ENCODE data around the gene ZNF653.
A peak's percentile ranks its signal among the peaks of the same experiment; 100 is the strongest.

ZNF653 gene

DNA sequence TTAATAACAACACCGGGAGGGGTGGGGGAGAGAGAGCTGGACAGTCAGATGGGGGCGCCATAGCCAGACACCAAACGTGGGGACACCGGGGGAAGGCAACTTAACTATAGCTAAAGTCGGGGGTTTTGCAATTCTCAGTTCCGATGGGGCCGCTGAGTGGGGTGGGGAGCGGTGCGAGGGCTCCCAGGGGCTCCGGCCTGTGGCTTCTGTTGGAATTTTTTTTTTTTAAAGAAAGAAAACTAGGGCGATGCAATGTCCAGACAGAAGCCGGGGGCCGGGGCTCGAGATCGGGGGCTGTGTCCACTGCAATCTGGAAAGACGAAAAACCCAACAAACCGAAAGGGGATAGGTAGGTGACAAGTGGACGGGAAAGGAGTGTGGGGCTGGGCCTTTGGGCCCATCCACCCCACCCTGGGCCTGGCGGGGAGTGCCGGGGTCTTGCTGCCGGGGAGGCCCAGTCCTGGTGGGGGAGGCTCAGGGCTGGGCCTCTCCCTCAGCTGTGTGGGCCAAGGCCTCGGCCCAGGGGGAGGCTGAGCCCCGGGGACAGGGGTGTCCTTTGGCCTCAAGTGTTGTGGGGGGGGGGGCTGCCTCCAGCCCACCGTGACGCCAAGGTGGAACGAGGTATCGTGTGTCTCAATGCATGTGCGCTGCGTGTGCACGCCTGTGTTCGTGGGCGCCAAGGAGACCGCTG lies 52.9 kb downstream of the ZNF653 start:
- Histone ChIP-seq H3K4me1 (ENCODE audit: control insufficient read depth, insufficient read depth, low read depth, low read length) (peaks cover 11% of the 10 kb centered on the region), H3K27ac (ENCODE audit: low read length, poor library complexity, severe bottlenecking) (no peak overlapping the region), H3K18ac (ENCODE audit: low read depth in 1 of 2, low read length in 2 of 2) (peak overlapping the region in 1 of 2 experiments; percentile 4), H4K8ac (ENCODE audit: low read length) (peak overlapping the region; percentile 45), H3K4me3 (ENCODE audit: insufficient read depth in 1 of 2, low read depth in 1 of 2, low read length in 2 of 2) (no peak overlapping the region), H3K4me2 (ENCODE audit: low read length, poor library complexity, severe bottlenecking) (no peak overlapping the region), H2BK120ac (ENCODE audit: low read depth, low read length) (no peak overlapping the region), H3K9me3 (ENCODE audit: control insufficient read depth, low read length) (no peaks in the 10 kb centered on the region), H2BK12ac (ENCODE audit: low read length in 2 of 2) (no peak overlapping the region), H3K14ac (ENCODE audit: low read length in 2 of 2) (no peak overlapping the region), H3K9ac (ENCODE audit: low read length) (no peak overlapping the region), H2BK5ac (ENCODE audit: low read depth, low read length, poor library complexity, severe bottlenecking) (no peak overlapping the region), H3K27me3 (ENCODE audit: control insufficient read depth in 1 of 2, insufficient read depth in 1 of 2, low read length in 2 of 2) (peaks cover 0 to 7% of the 10 kb centered on the region in 2 experiments), H3K4ac (ENCODE audit: low read depth in 1 of 2, low read length in 2 of 2) (peak overlapping the region in 1 of 2 experiments; percentile 39), H2AK5ac (ENCODE audit: low read length, severe bottlenecking) (no peak overlapping the region), H4K91ac (ENCODE audit: low read length) (peak overlapping the region; percentile 39), H3K79me1 (replicated peaks; ENCODE audit: low read length, poor library complexity, severe bottlenecking) (peaks cover 4% of the 10 kb centered on the region), H2AFZ (ENCODE audit: low read depth, low read length) (peak overlapping the region; percentile 19), H3K23ac (ENCODE audit: low read length in 2 of 2) (no peak overlapping the region), H3K36me3 (ENCODE audit: control insufficient read depth in 1 of 2, insufficient read depth in 2 of 2, low read depth in 1 of 2, low read length in 2 of 2) (peaks cover 20 to 37% of the 10 kb centered on the region in 2 experiments), H2BK15ac (ENCODE audit: low read depth, poor library complexity, severe bottlenecking) (peak overlapping the region; percentile 57)
- DNase-seq, result no peak
- 86% methylated on average over 32 of the region's 33 CpGs for whole genome bisulfite sequencing

DNA sequence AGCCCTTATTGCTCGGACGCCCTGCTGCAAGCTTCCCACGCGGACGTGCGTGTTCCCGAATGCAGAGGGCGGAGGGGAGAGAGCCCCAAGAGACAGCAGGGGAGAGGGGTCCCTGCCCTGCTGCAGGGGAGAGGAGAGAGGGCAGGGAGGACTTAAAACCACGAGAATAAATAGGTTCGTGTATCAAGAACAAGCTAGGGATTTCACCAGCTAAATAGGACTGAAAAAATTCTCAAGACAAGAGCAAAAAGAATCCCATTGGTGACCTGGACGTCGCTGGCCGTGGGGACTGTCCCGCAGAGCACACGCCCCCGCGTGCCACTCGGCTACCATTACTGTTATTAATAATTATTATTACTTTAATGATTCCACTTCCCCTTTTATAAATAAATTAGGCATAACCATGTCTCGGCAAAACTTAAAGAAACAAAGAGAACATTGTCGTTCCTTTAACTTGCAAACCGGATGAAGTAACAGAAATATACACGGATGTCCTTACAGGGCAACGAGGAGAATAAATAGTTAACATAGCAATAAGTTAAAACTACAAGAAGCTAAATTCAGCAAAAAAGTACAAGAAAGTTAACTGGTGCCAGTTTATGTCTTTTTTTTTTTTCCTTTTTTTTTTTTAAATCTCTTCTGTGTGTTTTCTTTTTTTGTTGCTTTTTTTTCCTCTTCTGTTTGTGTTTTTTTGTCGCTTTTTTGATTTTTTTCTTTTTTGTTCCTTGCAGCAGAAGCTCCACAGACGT lies 53.6 kb downstream of the ZNF653 start:
- no peak overlapping the region for H4K8ac ChIP-seq (ENCODE audit: low read length)
- no peak overlapping the region for H4K91ac ChIP-seq (ENCODE audit: low read length)
- peaks cover 8% of the 10 kb centered on the region for H3K4me1 ChIP-seq (ENCODE audit: control insufficient read depth, insufficient read depth, low read depth, low read length)
- H3K4me2 ChIP-seq (ENCODE audit: low read length, poor library complexity, severe bottlenecking), result no peak overlapping the region
- no peak overlapping the region for H3K18ac ChIP-seq (ENCODE audit: low read depth in 1 of 2, low read length in 2 of 2)
- no peaks in the 10 kb centered on the region for H3K27me3 ChIP-seq (ENCODE audit: control insufficient read depth in 1 of 2, insufficient read depth in 1 of 2, low read length in 2 of 2)
- H2AK5ac ChIP-seq (ENCODE audit: low read length, severe bottlenecking), result no peak overlapping the region
- H2BK12ac ChIP-seq (ENCODE audit: low read length in 2 of 2), result no peak overlapping the region
- no peak for DNase-seq
- H3K4ac ChIP-seq (ENCODE audit: low read depth in 1 of 2, low read length in 2 of 2), result no peak overlapping the region
- WGBS, result 59% methylated on average over 16 of the region's 25 CpGs
- peak overlapping the region in 1 of 2 experiments; percentile 41 for H3K4me3 ChIP-seq (ENCODE audit: insufficient read depth in 1 of 2, low read depth in 1 of 2, low read length in 2 of 2)
- H3K9me3 ChIP-seq (ENCODE audit: control insufficient read depth, low read length), result no peaks in the 10 kb centered on the region
- H3K36me3 ChIP-seq (ENCODE audit: control insufficient read depth in 1 of 2, insufficient read depth in 2 of 2, low read depth in 1 of 2, low read length in 2 of 2), result peaks cover 26 to 44% of the 10 kb centered on the region in 2 experiments
- no peak overlapping the region for H2BK5ac ChIP-seq (ENCODE audit: low read depth, low read length, poor library complexity, severe bottlenecking)
- no peak overlapping the region for H2BK15ac ChIP-seq (ENCODE audit: low read depth, poor library complexity, severe bottlenecking)
- peak overlapping the region; percentile 45 for H3K9ac ChIP-seq (ENCODE audit: low read length)
- H2AFZ ChIP-seq (ENCODE audit: low read depth, low read length), result no peak overlapping the region
- no peak overlapping the region for H3K23ac ChIP-seq (ENCODE audit: low read length in 2 of 2)
- H3K14ac ChIP-seq (ENCODE audit: low read length in 2 of 2), result no peak overlapping the region
- H3K27ac ChIP-seq (ENCODE audit: low read length, poor library complexity, severe bottlenecking), result no peak overlapping the region
- no peak overlapping the region for H2BK120ac ChIP-seq (ENCODE audit: low read depth, low read length)
- peaks cover 5% of the 10 kb centered on the region for H3K79me1 ChIP-seq (replicated peaks; ENCODE audit: low read length, poor library complexity, severe bottlenecking)

DNA sequence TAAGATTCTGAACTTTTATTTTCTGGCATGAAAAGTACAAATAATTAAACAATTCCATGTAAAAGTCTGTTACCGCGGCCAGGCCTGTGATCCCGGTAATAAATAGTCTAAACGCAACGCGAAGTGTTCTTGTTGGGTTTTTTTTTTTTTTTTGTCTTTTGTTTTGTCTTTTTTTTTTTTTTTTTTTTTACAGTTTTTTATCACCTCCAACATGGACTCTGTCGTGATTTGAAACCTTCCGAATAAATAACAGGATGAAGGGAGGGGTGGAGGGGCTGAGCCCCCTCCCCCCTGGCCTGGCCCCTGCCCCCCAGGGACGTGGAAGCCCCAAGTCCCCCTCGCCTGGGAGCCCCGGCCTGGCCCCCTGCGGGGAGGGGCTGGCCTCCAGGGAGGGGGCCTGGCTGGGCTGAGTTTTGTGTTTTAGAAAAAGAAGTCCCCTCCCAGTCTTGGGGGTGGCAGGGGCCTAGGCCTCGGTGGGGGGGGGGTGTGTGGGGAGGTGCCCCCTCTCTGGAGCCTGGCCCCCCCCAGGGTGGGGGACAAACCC lies 54.2 kb downstream of the ZNF653 start:
- no peak overlapping the region for H3K18ac ChIP-seq (ENCODE audit: low read depth in 1 of 2, low read length in 2 of 2)
- no peak overlapping the region for H2AK5ac ChIP-seq (ENCODE audit: low read length, severe bottlenecking)
- no peak overlapping the region for H3K4ac ChIP-seq (ENCODE audit: low read depth in 1 of 2, low read length in 2 of 2)
- H2AFZ ChIP-seq (ENCODE audit: low read depth, low read length), result no peak overlapping the region
- no peak overlapping the region for H3K14ac ChIP-seq (ENCODE audit: low read length in 2 of 2)
- no peak overlapping the region for H4K8ac ChIP-seq (ENCODE audit: low read length)
- DNase-seq, result no peak
- no peak overlapping the region for H2BK15ac ChIP-seq (ENCODE audit: low read depth, poor library complexity, severe bottlenecking)
- no peak overlapping the region for H4K91ac ChIP-seq (ENCODE audit: low read length)
- no peak overlapping the region for H2BK12ac ChIP-seq (ENCODE audit: low read length in 2 of 2)
- H2BK5ac ChIP-seq (ENCODE audit: low read depth, low read length, poor library complexity, severe bottlenecking), result no peak overlapping the region
- no peak overlapping the region for H2BK120ac ChIP-seq (ENCODE audit: low read depth, low read length)
- WGBS, result 58% methylated on average over 6 of the region's 13 CpGs
- peaks cover 8% of the 10 kb centered on the region for H3K79me1 ChIP-seq (replicated peaks; ENCODE audit: low read length, poor library complexity, severe bottlenecking)
- no peaks in the 10 kb centered on the region for H3K27me3 ChIP-seq (ENCODE audit: control insufficient read depth in 1 of 2, insufficient read depth in 1 of 2, low read length in 2 of 2)
- H3K9me3 ChIP-seq (ENCODE audit: control insufficient read depth, low read length), result no peaks in the 10 kb centered on the region
- no peak overlapping the region for H3K4me3 ChIP-seq (ENCODE audit: insufficient read depth in 1 of 2, low read depth in 1 of 2, low read length in 2 of 2)
- no peak overlapping the region for H3K4me2 ChIP-seq (ENCODE audit: low read length, poor library complexity, severe bottlenecking)
- H3K4me1 ChIP-seq (ENCODE audit: control insufficient read depth, insufficient read depth, low read depth, low read length), result peaks cover 7% of the 10 kb centered on the region
- no peak overlapping the region for H3K9ac ChIP-seq (ENCODE audit: low read length)
- H3K23ac ChIP-seq (ENCODE audit: low read length in 2 of 2), result no peak overlapping the region
- H3K27ac ChIP-seq (ENCODE audit: low read length, poor library complexity, severe bottlenecking), result no peak overlapping the region
- H3K36me3 ChIP-seq (ENCODE audit: control insufficient read depth in 1 of 2, insufficient read depth in 2 of 2, low read depth in 1 of 2, low read length in 2 of 2), result peaks cover 31 to 50% of the 10 kb centered on the region in 2 experiments
